ENCODE measurements around the gene SPSB4. TPM values are rescaled to one million over a fixed set of nuclear protein-coding genes. Genes with fewer than 3 reads are reported as not detected.

SPSB4 gene
- total RNA-seq, 1 experiment from 2014 or later: 0.05 TPM

DNA sequence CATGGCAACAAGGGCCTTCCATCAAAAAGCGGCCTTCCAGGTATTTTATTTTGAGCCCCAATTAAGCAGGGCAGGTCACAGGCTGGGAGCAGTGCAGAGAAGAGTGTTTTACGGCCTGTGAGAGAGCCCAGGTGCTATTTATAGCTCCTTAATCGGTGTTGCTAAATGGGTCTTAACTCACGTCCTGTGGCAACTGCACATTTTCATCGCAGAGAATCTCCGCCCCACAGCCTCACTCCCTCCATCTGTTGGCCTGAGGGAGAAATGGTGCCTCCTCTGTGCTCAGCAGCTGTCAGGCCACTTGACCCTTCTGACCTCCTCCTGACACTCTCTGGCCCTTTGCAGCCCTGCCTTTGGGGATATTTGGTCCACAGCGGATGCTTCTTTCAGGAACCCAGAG is 58.6 kb downstream of the SPSB4 start:
- H3K27ac ChIP-seq (ENCODE audit: low read length): no peak overlapping the region
- in situ Hi-C loops (cut with HindIII; ENCODE audit: low pct_unique_long_range_greater_than_20kb, low sequenced_read_pairs): no loop called here
- no peaks in the 10 kb centered on the region for H3K27me3 ChIP-seq (ENCODE audit: control insufficient read depth, insufficient read depth, low read length)
- POLR2A ChIA-PET: no interaction called here
- H3K9me3 ChIP-seq (ENCODE audit: control insufficient read depth, insufficient read depth, low read depth, low read length): no peaks in the 10 kb centered on the region
- ATAC-seq (no peak), DNase-seq (ENCODE audit: low read depth, low spot score) (no peak)
- TF ChIP-seq TCF7L2 (IDR thresholded peaks at IDR 0.05; ENCODE audit: low read depth, low read length): no peak
- TF ChIP-seq, protein P1, sequence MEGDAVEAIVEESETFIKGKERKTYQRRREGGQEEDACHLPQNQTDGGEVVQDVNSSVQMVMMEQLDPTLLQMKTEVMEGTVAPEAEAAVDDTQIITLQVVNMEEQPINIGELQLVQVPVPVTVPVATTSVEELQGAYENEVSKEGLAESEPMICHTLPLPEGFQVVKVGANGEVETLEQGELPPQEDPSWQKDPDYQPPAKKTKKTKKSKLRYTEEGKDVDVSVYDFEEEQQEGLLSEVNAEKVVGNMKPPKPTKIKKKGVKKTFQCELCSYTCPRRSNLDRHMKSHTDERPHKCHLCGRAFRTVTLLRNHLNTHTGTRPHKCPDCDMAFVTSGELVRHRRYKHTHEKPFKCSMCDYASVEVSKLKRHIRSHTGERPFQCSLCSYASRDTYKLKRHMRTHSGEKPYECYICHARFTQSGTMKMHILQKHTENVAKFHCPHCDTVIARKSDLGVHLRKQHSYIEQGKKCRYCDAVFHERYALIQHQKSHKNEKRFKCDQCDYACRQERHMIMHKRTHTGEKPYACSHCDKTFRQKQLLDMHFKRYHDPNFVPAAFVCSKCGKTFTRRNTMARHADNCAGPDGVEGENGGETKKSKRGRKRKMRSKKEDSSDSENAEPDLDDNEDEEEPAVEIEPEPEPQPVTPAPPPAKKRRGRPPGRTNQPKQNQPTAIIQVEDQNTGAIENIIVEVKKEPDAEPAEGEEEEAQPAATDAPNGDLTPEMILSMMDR (IDR thresholded peaks at IDR 0.05): no peak
- TF ChIP-seq, protein P2, sequence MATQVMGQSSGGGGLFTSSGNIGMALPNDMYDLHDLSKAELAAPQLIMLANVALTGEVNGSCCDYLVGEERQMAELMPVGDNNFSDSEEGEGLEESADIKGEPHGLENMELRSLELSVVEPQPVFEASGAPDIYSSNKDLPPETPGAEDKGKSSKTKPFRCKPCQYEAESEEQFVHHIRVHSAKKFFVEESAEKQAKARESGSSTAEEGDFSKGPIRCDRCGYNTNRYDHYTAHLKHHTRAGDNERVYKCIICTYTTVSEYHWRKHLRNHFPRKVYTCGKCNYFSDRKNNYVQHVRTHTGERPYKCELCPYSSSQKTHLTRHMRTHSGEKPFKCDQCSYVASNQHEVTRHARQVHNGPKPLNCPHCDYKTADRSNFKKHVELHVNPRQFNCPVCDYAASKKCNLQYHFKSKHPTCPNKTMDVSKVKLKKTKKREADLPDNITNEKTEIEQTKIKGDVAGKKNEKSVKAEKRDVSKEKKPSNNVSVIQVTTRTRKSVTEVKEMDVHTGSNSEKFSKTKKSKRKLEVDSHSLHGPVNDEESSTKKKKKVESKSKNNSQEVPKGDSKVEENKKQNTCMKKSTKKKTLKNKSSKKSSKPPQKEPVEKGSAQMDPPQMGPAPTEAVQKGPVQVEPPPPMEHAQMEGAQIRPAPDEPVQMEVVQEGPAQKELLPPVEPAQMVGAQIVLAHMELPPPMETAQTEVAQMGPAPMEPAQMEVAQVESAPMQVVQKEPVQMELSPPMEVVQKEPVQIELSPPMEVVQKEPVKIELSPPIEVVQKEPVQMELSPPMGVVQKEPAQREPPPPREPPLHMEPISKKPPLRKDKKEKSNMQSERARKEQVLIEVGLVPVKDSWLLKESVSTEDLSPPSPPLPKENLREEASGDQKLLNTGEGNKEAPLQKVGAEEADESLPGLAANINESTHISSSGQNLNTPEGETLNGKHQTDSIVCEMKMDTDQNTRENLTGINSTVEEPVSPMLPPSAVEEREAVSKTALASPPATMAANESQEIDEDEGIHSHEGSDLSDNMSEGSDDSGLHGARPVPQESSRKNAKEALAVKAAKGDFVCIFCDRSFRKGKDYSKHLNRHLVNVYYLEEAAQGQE (IDR thresholded peaks at IDR 0.05; ENCODE audit: insufficient read depth in 1 of 2, low read depth in 2 of 2, low read length in 1 of 2): no peak
- no peak for TF ChIP-seq SIN3A (IDR thresholded peaks at IDR 0.05; ENCODE audit: borderline replicate concordance, insufficient read depth, low read depth, low read length)
- no peak for TF ChIP-seq POLR2AphosphoS5 (IDR thresholded peaks at IDR 0.05; ENCODE audit: low read depth, low read length)
- CTCF ChIA-PET: no interaction called here
- H3K4me1 ChIP-seq (ENCODE audit: control insufficient read depth, insufficient read depth, low read length): no peaks in the 10 kb centered on the region
- H3K36me3 ChIP-seq (ENCODE audit: control insufficient read depth, insufficient read depth, low read length): no peaks in the 10 kb centered on the region
- BruUV-seq (replicated peaks): no TSS peak
- no peak overlapping the region for H3K4me3 ChIP-seq (ENCODE audit: low read depth in 2 of 2, low read length in 2 of 2)
- intact Hi-C loops (cut with micrococcal nuclease; ENCODE audit: unreplicated experiment): loop anchor here (10.0 kb wide), 1 partner anchor 205 kb away; no protein-coding TSS in a partner anchor

DNA sequence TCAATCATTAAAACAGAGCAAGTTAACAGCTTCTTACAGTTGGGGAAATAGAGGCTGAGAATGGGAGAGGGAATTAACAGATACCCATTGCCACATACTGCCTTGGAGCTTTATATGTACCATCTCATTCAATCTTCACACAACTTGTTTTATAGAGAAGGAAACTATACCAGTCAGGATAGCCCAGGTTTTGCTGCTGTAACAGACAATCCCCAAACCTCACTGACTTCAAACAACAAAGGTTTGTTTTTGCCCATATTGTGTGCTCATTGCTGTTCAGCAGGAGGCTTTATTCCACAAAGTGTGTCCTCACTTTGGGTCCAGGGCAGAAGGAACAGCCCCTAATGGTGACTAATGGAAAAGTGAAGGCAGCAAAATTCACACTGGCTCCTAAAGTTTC is 59.2 kb downstream of the SPSB4 start:
- DNase-seq (ENCODE audit: low read depth, low spot score): no peak
- in situ Hi-C loops (cut with HindIII; ENCODE audit: low pct_unique_long_range_greater_than_20kb, low sequenced_read_pairs) (no loop called here), intact Hi-C loops (cut with micrococcal nuclease; ENCODE audit: unreplicated experiment) (no loop called here)
- BruUV-seq (replicated peaks): no TSS peak
- no peaks in the 10 kb centered on the region for H3K27me3 ChIP-seq (ENCODE audit: control insufficient read depth, insufficient read depth, low read length)
- H3K36me3 ChIP-seq (ENCODE audit: control insufficient read depth, insufficient read depth, low read length): no peaks in the 10 kb centered on the region
- no peaks in the 10 kb centered on the region for H3K9me3 ChIP-seq (ENCODE audit: control insufficient read depth, insufficient read depth, low read depth, low read length)
- ChIA-PET CTCF (no interaction called here), POLR2A (no interaction called here)
- no peak overlapping the region for H3K27ac ChIP-seq (ENCODE audit: low read length)
- H3K4me3 ChIP-seq (ENCODE audit: low read depth in 2 of 2, low read length in 2 of 2): no peak overlapping the region
- no peaks in the 10 kb centered on the region for H3K4me1 ChIP-seq (ENCODE audit: control insufficient read depth, insufficient read depth, low read length)
- no peak for ATAC-seq
- TF ChIP-seq, protein P2 (IDR thresholded peaks at IDR 0.05; ENCODE audit: insufficient read depth in 1 of 2, low read depth in 2 of 2, low read length in 1 of 2): no peak
- TF ChIP-seq, protein P1 (IDR thresholded peaks at IDR 0.05): no peak
- TF ChIP-seq TCF7L2 (IDR thresholded peaks at IDR 0.05; ENCODE audit: low read depth, low read length) (no peak), POLR2AphosphoS5 (IDR thresholded peaks at IDR 0.05; ENCODE audit: low read depth, low read length) (no peak), SIN3A (IDR thresholded peaks at IDR 0.05; ENCODE audit: borderline replicate concordance, insufficient read depth, low read depth, low read length) (no peak)
